WTC11 (cell line): ENCODE measurements around the gene ARID3B.

ENCODE experiments used
- CREM ChIP-seq: sonication (generic); formaldehyde crosslinking; IDR thresholded peaks from 2 replicates; pipeline ENCODE4 v1.8.1; 2022; ENCODE audit warnings: mild to moderate bottlenecking, missing genetic modification reagents, moderate library complexity
- USF1 ChIP-seq: sonication (generic); formaldehyde crosslinking; IDR thresholded peaks from 2 replicates; pipeline ENCODE4 v1.8.0; 2022; ENCODE audit warnings: mild to moderate bottlenecking, missing genetic modification reagents
- ZNF263 ChIP-seq: sonication (generic); formaldehyde crosslinking; IDR thresholded peaks from 2 replicates; pipeline ENCODE4 v1.8.1; 2022; ENCODE audit warnings: low read depth, mild to moderate bottlenecking, moderate library complexity, missing genetic modification reagents

- TF ChIP-seq ZNF263 (CRISPR knock-in tag) (no peak), USF1 (no peak), CREM (CRISPR knock-in tag) (no peak)
These were observed 72.3 kb downstream of the ARID3B start for GRCh38 chr15:74613089-74613952.
